GM21786 (cell line): ENCODE measurements around the gene TMEM184B.
"Not testable (repeated sequence)": the region's sequence is repeated elsewhere in the genome, so short reads cannot be mapped to it uniquely, and the experiment has no call there.

ENCODE experiments used
- ATAC-seq: cut with Tn5 transposase; IDR thresholded peaks from one replicate; pipeline ENCODE4 v1.9.1; 2021; ENCODE audit not compliant: unreplicated experiment

TMEM184B gene

DNA sequence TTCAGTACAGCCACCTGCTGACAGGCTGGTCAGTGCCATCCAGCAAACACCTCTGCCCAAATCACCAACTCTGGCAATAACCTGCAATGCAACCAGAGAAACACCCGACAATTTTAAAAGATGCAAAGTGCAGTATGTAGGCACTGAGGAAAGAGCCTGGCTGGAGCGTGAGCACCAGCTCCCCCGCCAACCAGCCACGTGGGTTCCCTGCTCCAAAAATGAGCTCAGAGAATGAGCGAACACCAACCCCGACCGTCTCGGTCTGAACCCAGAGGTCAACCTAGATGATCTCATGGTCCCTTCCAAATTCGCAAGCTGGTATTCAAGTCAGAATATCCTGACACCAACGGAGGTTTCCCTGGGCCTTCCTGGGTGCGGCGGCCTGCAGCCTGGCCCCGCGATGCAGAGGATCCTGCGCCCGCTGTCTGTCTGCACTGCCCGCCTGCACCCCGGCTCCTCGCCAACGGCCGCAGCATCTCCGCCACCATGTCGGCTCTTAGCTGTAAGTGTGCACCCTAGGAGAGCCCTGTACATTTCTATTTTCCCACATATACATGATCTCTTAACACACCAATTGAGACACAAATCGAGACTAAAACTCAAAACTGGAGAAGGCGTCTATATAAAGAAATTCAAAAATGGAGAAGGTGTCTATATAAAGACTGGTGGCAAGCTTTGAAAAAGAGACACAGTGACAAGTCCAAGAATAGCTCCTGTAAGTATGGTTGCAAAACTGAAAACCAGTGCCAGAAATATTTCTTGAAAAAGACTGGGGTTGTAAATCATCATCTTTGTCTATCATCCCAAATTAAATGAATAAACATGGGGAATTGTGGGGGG lies 22.8 kb downstream of the TMEM184B start:
- no peak for ATAC-seq

DNA sequence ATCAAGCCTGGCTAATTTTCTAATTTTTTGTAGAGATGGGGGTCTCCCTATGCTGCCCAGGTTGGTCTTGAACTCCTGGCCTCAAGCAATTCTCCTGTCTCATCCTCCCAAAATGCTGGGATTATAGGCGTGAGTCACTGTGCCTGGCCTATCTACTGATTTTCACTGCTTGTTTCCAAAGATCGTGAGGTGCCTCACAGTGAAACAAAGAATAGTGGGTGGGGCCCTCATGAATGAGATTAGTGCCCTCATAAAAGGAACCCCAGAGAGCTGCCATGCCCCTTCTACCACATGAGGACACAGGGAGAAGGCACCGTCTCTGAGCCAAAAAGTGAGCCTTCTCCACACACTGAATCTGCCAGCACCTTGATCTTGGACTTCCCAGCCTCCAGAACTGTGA lies 23.5 kb downstream of the TMEM184B start:
- no peak for ATAC-seq

DNA sequence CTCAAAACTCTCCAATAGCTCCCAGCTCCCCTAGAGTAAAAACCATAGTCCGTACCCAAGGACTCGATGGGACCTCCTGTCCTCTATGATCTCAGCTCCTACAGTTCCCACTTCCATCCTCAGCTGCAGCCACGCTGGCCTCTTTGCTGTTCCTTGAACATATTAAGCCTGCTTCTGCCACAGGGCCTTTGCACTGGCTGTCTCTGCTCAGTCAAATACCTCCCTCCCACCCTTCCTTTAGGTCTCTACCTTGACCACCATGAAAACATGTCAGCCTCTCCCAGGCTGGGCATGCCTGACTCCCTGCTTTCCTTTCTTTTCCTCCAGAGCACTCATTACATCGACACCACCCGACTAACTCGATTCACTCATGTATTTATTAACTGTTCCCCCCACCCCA lies 24.5 kb downstream of the TMEM184B start:
- no peak for ATAC-seq

DNA sequence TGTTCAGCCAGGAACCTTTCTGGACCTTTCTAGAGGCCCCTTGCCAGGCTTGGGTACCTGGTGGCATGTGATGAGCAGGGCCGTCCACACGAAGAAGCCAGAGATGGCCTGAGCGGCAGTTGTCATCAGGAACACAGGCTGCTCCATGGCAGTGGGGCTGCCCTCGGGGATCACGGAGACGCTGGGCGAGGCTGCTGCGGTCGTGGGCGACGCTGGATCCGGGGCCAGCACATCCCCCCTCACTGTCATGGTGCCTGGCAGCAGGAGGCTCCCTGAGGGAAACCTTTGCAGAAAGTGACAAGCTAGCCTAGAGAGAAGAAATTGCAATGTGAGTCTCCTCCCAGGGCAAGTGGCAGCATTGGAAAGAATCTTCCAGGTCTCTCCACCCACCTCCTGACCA lies 25.1 kb downstream of the TMEM184B start:
- ATAC-seq, result no peak

DNA sequence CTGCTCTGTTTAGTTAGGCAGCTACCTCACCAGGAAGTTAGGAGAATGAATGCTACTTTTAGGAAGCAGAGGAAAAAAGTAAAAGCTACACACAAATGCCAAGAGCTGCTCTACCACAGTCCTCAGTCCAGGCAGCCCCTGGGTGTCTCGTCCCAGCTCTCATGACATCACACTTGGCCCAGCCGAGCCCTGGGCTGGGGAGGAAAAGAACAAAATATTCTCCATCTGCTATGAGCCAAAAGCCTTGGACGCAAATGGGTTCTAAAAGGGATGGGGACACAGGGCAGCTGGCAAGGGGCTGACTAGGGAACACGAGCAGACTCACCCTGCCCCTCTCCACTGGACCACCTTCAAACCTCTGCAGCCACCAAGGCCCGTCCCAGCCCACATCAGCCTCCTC lies 26.1 kb downstream of the TMEM184B start:
- ATAC-seq, result no peak

DNA sequence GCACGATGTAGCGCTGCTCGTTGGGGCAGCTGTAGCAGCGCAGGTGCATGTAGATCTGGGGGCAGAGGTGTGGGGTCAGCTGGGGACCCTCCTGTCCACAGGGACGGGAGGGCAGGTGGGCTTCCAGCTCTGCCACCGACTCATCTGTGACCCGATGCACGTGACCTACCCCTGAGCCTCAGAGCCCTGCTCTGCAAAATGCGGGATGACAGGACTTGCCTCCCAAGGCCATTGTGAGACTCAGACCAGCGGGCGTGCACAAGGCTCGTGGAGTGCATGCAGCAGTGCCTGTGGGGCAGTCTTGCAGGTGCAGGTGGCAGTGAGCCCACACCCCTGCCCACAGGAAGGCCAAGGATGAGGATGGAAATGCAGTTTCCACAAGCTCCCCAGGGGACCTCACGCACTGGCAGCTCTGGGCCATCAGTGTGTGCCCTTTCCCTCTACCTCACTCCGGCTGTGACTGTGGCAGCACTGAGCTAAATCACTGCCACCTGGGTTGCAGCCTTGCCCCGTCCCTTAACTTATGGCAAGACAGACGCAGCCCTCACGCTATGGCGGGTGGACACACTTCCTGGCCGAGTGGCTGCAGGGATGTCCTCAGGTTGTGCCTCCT lies 26.7 kb downstream of the TMEM184B start:
- ATAC-seq, result no peak

DNA sequence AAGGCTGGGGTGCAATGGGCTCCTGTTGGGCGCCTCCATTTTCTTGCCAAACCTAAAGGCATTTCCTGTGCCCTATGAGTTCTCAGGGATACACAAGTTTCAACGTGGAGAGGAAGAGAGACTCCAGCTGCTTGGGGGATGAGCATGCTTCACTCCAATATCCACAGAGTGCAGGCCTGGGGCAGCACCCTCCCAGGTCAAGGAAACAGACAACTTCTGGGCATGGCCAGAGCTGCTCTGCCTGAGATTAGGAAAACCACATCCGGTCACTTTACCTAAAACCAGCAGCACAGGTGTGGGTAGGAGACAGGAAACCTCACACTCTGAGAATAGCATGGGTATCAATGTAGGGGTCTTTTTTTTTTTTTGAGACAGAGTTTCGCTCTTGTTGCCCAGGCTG lies 28.7 kb downstream of the TMEM184B start:
- no peak for ATAC-seq

DNA sequence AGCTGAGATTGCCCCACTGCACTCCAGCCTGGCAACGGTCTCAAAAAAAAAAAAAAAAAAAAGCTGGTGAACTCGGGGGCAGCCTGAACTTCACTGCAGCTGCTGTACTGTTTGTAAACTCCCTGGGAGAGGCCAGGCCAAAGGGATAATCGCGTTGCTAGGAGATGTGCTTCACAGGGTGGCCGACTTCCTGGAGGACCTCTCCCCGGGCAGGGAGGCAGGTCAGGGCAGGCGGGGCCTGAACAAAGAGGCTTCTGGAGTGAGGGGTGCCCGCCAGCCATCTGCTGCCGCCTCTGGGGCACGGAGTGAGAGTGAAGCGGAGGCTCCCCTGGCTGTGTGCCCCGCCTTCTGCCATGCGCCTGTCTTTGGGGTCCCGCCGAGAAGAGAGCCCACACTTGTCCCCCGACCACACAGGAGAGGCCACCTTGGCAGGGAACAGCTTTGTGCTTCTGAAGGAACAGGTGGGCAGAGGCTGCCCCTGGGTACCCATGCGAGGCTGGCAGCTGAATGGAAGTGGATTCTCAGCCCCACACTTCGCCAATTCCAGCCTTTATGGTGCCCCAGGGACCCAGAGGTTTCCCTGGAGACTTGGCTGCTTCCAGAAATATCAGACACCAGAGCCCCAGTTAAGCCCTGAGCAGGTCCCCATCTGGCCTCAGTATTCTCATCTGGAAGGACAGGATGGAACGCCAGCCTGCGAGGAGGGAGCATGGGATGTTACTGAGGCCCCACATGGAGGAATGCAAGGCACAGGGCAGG lies 29.6 kb downstream of the TMEM184B start:
- ATAC-seq, result no peak

DNA sequence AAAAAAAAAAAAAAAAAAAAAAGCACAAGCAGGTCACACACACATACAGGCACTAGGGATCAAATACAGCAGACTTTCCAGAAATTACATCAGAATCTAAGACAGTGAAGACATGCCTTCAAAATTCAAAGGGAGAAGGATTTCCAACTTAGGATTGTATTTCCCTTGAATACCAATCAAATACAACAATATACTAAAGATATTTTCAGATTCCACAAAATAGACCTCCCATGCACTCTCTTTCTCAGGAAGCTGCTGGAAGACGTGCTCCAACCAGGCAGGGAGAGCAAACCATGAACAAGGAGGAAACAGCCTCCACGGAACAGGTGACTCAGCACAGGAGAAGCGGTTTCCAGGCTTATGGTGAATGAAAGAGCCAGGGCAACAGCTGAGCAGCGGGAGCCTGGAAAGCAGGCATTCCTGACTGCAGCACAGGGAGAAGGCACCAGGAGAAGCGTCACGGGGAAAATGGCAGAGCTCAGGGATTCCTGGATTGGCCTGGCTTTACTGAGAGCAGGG lies 32.0 kb downstream of the TMEM184B start:
- no peak for ATAC-seq

DNA sequence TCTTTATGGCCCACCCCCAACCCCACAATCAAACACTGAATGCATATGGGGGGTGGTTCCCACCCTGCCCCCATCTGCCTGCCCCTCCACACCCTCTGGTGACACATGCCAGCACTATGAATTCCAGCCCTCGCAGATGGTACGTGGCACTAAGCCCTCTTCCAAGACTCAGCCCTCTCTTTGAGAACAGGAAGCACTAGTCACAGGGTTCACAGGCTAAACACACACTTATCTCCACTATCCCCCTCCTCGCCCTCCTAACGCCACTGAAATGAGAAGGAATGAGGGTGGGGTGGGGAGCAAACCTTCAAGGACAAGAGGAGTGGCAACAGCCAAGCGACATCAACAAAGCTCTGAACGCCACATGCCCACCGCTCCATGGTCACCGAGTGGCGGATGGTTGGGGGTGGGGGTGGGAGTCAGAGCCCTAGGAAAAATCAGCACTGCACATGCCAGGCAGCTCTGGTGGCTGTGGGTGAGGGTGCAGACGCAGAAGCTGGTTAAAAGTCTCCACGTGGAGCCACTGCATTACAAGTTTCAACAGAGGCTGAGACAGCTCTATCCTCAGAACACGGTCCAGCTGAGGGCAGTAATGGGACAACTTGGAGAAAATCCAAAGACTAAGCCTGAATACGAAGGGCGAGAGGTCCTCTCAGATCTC lies 33.6 kb downstream of the TMEM184B start:
- ATAC-seq, result no peak

DNA sequence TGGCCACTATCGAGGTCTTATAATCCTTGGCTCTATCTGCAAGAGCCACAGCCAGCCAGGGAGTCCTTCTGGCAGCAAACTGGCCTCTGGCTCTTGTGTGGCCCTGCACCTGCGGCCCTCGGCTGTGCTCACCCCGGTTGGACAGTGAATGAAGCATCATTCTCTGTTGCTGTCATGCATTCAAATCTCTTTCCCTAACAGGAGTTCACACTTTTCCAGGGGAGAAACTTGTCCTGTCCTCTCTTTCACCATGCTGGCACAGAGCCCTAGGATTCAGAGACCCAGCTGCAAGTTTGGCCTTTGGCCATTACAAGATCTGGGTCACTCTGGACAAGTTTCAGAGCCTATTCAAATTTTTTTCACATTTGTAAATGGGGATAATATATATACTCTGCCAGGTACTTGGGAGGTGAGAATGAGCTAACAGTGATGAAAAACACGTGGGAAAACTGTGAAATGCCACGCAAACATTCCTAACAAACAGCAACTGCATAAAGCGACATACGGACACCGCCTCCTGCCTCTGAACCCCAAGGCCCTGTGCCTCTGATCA lies 34.2 kb downstream of the TMEM184B start:
- ATAC-seq, result no peak

DNA sequence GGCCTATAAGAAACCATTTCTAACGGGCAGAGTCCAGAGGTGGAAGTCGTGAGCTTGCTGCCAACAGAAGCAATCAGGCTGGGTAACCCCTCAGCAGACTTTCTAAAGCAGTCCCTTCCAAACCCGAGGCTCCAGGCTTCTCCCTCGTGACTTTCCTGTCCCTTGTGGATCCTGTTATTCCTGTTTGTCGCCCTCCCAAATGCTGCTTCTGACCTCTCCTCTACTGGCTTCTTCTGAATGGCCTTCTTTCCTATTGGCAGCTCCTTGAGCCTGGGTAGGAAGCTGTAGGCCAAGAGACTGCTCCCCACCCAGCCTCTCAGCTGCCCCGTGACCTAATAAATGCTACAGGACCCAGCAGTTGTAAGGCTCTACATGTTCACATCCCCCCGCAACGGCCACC lies 36.0 kb downstream of the TMEM184B start:
- ATAC-seq, result no peak

DNA sequence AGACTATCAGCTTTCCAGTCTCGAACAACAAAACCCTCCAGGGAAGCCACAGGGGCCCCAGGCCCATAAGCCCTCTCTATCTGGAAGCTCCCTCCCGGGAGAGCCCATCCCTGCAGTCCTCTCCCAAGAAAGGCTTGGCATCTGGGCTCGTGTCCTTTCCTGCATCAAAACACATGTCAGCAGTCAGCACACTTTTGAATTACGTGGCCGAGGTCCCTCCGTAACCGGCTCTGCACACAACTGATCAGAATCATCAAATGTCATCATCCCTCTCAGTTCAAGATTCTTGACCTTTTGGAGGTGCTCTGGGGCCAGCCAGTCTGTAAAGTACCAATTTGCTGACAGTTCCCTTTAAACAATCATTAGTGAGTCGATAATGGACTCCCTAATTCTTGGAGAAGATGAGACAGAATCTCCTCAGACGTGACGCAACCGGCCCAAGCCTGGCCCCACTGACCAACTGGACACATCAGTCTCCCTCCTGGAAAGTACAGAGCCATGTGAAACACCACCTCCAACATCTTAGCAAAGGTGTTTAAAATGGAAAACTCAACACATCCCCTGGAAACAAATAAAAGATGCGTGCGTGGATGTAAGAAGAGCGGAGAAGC lies 37.5 kb downstream of the TMEM184B start:
- ATAC-seq, result no peak

DNA sequence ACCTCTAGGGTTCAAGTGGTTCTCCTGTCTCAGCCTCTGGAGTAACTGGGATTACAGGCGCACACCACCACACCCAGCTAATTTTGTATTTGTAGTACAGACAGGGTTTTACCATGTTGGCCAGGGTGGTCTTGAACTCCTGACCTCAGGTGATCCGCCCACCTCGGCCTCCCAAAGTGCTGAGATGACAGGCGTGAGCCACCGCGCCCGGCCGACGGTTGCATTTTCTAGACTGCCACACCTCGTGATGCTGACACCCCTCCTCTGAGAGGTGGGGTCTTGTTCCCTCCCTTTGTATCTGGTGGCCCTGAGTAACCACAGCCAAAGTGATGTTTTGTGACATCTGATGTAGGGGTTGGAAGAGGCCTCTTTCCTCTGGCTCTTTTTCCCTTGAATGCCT lies 39.0 kb downstream of the TMEM184B start:
- not testable (repeated sequence) for ATAC-seq

DNA sequence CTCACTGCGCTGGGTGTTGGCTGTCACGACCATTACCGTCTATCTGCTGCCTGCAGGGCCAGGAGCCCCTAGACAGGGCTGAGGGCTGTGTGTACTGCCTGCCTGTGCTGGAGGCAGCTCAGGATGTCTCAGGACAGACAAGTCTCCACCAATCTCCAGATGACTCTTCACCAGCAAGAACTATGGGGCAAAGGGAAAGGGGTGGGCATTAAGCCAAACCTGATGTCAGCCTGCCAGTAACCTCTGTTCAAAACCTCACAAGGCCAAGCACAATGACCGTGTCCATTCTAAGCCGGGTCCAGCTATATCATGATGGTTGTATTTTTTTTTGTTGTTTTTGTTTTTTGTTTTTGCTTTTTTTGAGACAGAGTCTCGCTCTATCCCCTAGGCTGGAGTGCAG lies 39.4 kb downstream of the TMEM184B start:
- ATAC-seq, result no peak

DNA sequence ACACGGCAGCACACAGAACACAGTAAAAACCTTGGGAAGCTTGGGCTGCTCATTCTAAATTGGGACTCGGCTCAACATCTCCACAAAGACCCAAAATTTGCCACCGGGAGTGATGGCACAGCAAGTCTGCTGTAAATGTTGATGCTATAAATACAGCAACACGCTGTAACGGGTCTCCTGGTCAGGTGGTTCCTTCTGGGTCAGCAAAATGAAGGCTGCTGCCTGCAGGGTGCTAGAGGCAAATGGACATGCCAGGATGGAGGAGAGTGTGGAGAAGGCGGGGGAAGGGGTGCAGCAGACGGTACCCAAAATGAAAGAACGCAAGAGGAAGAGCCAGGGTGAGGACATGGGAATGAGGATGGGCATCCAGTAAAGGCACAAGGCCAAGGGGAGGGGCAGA lies 40.6 kb downstream of the TMEM184B start:
- ATAC-seq, result no peak

DNA sequence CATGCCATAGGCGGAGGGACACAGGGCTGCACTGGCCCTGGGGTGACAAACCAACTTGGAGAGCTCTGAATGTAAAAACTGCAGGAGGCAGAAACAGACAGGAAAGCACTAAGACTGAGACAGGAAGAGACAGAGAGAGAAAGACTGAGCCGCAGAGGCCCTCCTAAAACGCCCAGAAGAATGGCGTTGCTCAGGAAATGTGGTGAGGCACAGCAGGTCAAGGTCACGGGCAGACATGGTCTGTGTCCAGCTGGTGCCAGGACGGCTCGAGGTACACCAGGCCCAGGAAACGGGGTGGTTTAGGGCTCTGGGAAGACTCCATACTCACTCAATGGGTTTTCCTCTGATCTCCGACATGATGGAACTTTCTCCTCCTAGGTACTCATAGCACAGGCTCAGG lies 41.9 kb downstream of the TMEM184B start:
- ATAC-seq, result no peak

DNA sequence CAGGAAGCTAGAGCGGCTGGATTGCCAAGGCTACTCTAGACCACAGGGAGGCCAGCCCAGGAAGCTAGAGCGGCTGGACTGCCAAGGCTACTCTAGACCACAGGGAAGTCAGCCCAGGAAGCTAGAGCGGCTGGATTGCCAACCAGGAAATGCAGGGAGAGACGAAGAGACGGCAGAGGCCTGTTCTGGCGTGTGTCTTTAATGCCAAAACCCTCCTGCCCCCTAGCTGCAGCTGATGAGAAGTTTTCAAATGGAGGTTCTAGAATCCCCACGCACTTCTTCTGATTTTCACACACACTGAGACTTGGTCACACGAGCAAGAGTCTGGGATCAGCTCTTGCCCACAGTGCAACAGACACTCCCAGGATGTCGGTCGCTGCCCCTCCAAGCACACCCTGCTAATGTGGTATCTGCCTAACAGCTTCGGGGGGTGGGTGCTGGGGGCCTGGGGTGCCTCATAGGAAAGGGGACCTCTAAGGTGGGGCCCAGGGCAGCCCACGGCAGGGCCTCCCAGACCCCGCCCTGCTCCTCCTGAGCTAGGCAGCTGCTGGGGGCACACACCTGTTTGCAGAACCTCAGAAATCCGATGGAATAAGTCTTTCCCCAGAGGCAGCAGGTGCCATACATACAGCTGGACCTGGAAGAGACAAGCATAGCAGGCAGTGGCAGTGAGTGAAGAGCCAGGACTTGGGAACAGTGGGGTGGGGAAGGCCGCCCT lies 42.5 kb downstream of the TMEM184B start:
- ATAC-seq, result no peak

DNA sequence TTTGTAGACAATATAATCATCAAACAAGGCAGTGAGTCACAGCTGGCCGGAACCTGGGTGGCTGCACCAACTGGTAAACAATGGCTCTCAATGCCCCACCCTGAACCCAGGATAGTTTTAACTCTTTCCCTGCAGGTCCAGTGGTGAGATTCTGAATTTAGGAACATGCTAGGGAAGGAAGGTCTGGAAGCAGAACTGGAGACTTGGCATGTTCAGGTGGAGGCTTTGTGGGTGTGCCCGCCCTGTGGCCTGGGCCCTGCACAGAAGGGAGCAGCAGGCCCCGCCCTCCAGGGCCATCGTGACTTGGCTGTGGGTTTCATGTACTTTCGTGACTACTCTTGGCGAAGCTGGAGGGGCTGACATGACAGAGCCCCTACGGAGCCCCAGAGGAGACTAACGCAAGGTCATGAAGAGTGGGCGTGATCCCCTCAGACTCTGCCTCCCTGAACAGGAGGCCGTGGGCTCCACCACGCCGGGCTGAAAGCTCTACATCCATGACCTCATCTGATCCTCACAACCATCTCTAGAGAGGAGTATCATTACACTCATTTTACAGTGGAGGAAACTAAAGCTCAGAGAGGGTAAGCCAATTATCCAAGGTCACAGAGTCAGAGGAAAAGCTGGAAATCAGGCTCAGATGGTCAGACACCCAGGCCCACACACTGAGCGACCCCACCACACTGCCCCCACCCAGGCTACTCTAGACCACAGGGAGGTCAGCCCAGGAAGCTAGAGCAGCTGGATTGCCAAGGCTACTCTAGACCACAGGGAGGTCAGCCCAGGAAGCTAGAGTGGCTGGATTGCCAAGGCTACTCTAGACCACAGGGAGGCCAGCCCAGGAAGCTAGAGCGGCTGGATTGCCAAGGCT lies 43.7 kb downstream of the TMEM184B start:
- no peak for ATAC-seq
